Measurements from ENCODE around the gene AP1M1. TPM values are rescaled to one million over a fixed set of nuclear protein-coding genes. Genes with fewer than 3 reads are reported as not detected.

AP1M1 gene
- total RNA-seq, 1 donor from 2014 or later, result 81.8 TPM

- DNase-seq (ENCODE audit: low spot score), result no peak
- peaks cover 13% of the 10 kb centered on the region for H3K9me3 Mint-ChIP-seq (ENCODE audit: low read depth)
- peaks cover 46% of the 10 kb centered on the region for H3K36me3 Mint-ChIP-seq (ENCODE audit: low read depth)
- no peak overlapping the region for H3K4me3 Mint-ChIP-seq (ENCODE audit: unreplicated experiment)
- H3K4me1 Mint-ChIP-seq (ENCODE audit: low read depth), result peaks cover 11% of the 10 kb centered on the region
- no peak overlapping the region for H3K27ac Mint-ChIP-seq (ENCODE audit: unreplicated experiment)
- TF ChIP-seq CTCF (IDR thresholded peaks at IDR 0.05), result no peak
- H3K27me3 Mint-ChIP-seq (ENCODE audit: low read depth), result no peaks in the 10 kb centered on the region
Measured at GRCh38 chr19:16218851-16219250, 21.1 kb downstream of the AP1M1 start.

- H3K4me3 Mint-ChIP-seq (ENCODE audit: unreplicated experiment), result no peak overlapping the region
- H3K27ac Mint-ChIP-seq (ENCODE audit: unreplicated experiment), result no peak overlapping the region
- no peaks in the 10 kb centered on the region for H3K27me3 Mint-ChIP-seq (ENCODE audit: low read depth)
- DNase-seq (ENCODE audit: low spot score), result no peak
- peaks cover 43% of the 10 kb centered on the region for H3K36me3 Mint-ChIP-seq (ENCODE audit: low read depth)
- H3K4me1 Mint-ChIP-seq (ENCODE audit: low read depth), result no peaks in the 10 kb centered on the region
- peaks cover 13% of the 10 kb centered on the region for H3K9me3 Mint-ChIP-seq (ENCODE audit: low read depth)
- no peak for TF ChIP-seq CTCF (IDR thresholded peaks at IDR 0.05)
Measured at GRCh38 chr19:16222806-16223205, 25.1 kb downstream of the AP1M1 start.

GRCh38 chr19:16223746-16224145 lies 26.0 kb downstream of the AP1M1 start:
- no peak for DNase-seq (ENCODE audit: low spot score)
- no peak overlapping the region for H3K4me3 Mint-ChIP-seq (ENCODE audit: unreplicated experiment)
- H3K27ac Mint-ChIP-seq (ENCODE audit: unreplicated experiment), result no peak overlapping the region

GRCh38 chr19:16224293-16225045 lies 26.8 kb downstream of the AP1M1 start:
- Mint-ChIP-seq H3K4me1 (ENCODE audit: low read depth) (no peaks in the 10 kb centered on the region), H3K4me3 (ENCODE audit: unreplicated experiment) (no peak overlapping the region)
- TF ChIP-seq CTCF (IDR thresholded peaks at IDR 0.05), result no peak

More at GRCh38 chr19:16223746-16224145, 26.0 kb downstream of the AP1M1 start:
- peaks cover 13% of the 10 kb centered on the region for H3K9me3 Mint-ChIP-seq (ENCODE audit: low read depth)
- no peaks in the 10 kb centered on the region for H3K4me1 Mint-ChIP-seq (ENCODE audit: low read depth)
- no peak for TF ChIP-seq CTCF (IDR thresholded peaks at IDR 0.05)
- H3K27me3 Mint-ChIP-seq (ENCODE audit: low read depth), result no peaks in the 10 kb centered on the region
- H3K36me3 Mint-ChIP-seq (ENCODE audit: low read depth), result peaks cover 45% of the 10 kb centered on the region

GRCh38 chr19:16225279-16226183 lies 27.8 kb downstream of the AP1M1 start:
- H3K4me3 Mint-ChIP-seq (ENCODE audit: unreplicated experiment), result no peak overlapping the region
- H3K27ac Mint-ChIP-seq (ENCODE audit: unreplicated experiment), result no peak overlapping the region
- H3K4me1 Mint-ChIP-seq (ENCODE audit: low read depth), result no peaks in the 10 kb centered on the region
- DNase-seq (ENCODE audit: low spot score), result no peak
- no peak for TF ChIP-seq CTCF (IDR thresholded peaks at IDR 0.05)
- H3K27me3 Mint-ChIP-seq (ENCODE audit: low read depth), result no peaks in the 10 kb centered on the region
- peaks cover 39% of the 10 kb centered on the region for H3K36me3 Mint-ChIP-seq (ENCODE audit: low read depth)
- peaks cover 10% of the 10 kb centered on the region for H3K9me3 Mint-ChIP-seq (ENCODE audit: low read depth)

More at GRCh38 chr19:16224293-16225045, 26.8 kb downstream of the AP1M1 start:
- Mint-ChIP-seq H3K36me3 (ENCODE audit: low read depth) (peaks cover 43% of the 10 kb centered on the region), H3K27ac (ENCODE audit: unreplicated experiment) (no peak overlapping the region), H3K27me3 (ENCODE audit: low read depth) (no peaks in the 10 kb centered on the region), H3K9me3 (ENCODE audit: low read depth) (peaks cover 13% of the 10 kb centered on the region)
- DNase-seq (ENCODE audit: low spot score), result no peak

Measured in chondrocyte (in vitro differentiated cells).